Panc1 (cell line): ENCODE data around the gene DPP7. TPM values are rescaled to one million over a fixed set of nuclear protein-coding genes. Genes with fewer than 3 reads are reported as not detected.

Source experiments
- ATAC-seq: fragments of 200-7000 bp; cut with Tn5 transposase; 2 replicates; pipeline ENCODE4 v1.9.1; 2020; ENCODE audit warnings: mild to moderate bottlenecking, moderate library complexity
- BruUV-seq: library from RNA; stranded (reverse); fragments of 400-500 nt; replicated peaks from 2 replicates; lab custom pipeline; 2021; lab: Mats Ljungman, UMichigan
- CTCF ChIA-PET: fragments of 300-600 bp; sonication (Branson Sonifier 250); formaldehyde crosslinking; loops from one replicate; lab custom pipeline; 2022; ENCODE audit warnings: antibody characterized with exemption; lab: Charles Lee
- POLR2A ChIA-PET: fragments of 300-600 bp; sonication (Branson Sonifier 250); formaldehyde crosslinking; loops from one replicate; lab custom pipeline; 2022; ENCODE audit warnings: antibody characterized with exemption; lab: Charles Lee
- DNase-seq: peaks from one replicate; pipeline ENCODE4 v3.0.0-alpha.2; 2010; ENCODE audit warnings: low read depth, low spot score
- H3K27ac ChIP-seq: 2 replicates; pipeline ENCODE4 v1.5.1; 2011; ENCODE audit warnings: mild to moderate bottlenecking, low read length, inconsistent platforms
- H3K27me3 ChIP-seq: fragments of 200-500 bp; sonication (Bioruptor generic); 2 replicates; pipeline ENCODE4 v1.6.0; 2014; ENCODE audit warnings: low read length, inconsistent platforms; ENCODE audit not compliant: control insufficient read depth, insufficient read depth
- H3K36me3 ChIP-seq: fragments of 200-500 bp; sonication (Bioruptor generic); 2 replicates; pipeline ENCODE4 v1.5.1; 2014; ENCODE audit warnings: inconsistent platforms, mild to moderate bottlenecking, low read length, moderate library complexity; ENCODE audit not compliant: control insufficient read depth, insufficient read depth
- H3K4me1 ChIP-seq: 2 replicates; pipeline ENCODE4 v1.5.1; 2011; ENCODE audit warnings: inconsistent platforms, mild to moderate bottlenecking, low read length, moderate library complexity; ENCODE audit not compliant: control insufficient read depth, insufficient read depth
- H3K4me3 ChIP-seq, 2 experiments: 2 replicates each; pipeline ENCODE4 v1.5.1; 2011 to 2012; ENCODE audit warnings: low read depth in 2 of 2, low read length in 2 of 2, mild to moderate bottlenecking in 2 of 2, inconsistent platforms in 1 of 2, moderate library complexity in 1 of 2
- H3K9me3 ChIP-seq: fragments of 200-500 bp; sonication (Bioruptor generic); 2 replicates; pipeline ENCODE4 v1.5.1; 2014; ENCODE audit warnings: low read depth, mild to moderate bottlenecking, inconsistent platforms, low read length, moderate library complexity; ENCODE audit not compliant: control insufficient read depth, insufficient read depth
- CTCF ChIP-seq: fragments of 450-650 bp; IDR thresholded peaks from 2 replicates; pipeline ENCODE4 v1.5.1; 2017; ENCODE audit warnings: mild to moderate bottlenecking
- POLR2AphosphoS5 ChIP-seq: IDR thresholded peaks from 2 replicates; pipeline ENCODE4 v1.6.1; 2012; ENCODE audit warnings: mild to moderate bottlenecking, low read depth, low read length, moderate library complexity
- SIN3A ChIP-seq: IDR thresholded peaks from 2 replicates; pipeline ENCODE4 v1.6.1; 2012; ENCODE audit warnings: low read depth, mild to moderate bottlenecking, low read length, moderate library complexity, borderline replicate concordance; ENCODE audit not compliant: insufficient read depth
- TCF7L2 ChIP-seq: IDR thresholded peaks from 2 replicates; pipeline ENCODE4 v1.6.1; 2011; ENCODE audit warnings: mild to moderate bottlenecking, low read depth, low read length, inconsistent platforms
- in situ Hi-C: cut with HindIII; loops from 2 replicates; pipeline ENCODE4 v1.10.0; 2016; ENCODE audit warnings: low sequenced_read_pairs, low pct_unique_long_range_greater_than_20kb
- intact Hi-C: fragments of 100-400 bp; cut with micrococcal nuclease; formaldehyde crosslinking; loops from one replicate; pipeline ENCODE4 v1.10.0; 2022; ENCODE audit not compliant: unreplicated experiment
- total RNA-seq: library from RNA; stranded (reverse); gene quantifications from one replicate; pipeline ENCODE4 v1.2.1, GENCODE V29; 2021; ENCODE audit not compliant: unreplicated experiment
- TF ChIP-seq, protein P1 (sequence below), 2 experiments: IDR thresholded peaks; 2 replicates each; pipeline ENCODE4 v1.6.1; 2011 to 2012; ENCODE audit warnings: low read depth in 2 of 2, control low read depth in 1 of 2, low read length in 1 of 2, mild to moderate bottlenecking in 1 of 2, moderate library complexity in 1 of 2; ENCODE audit not compliant: insufficient read depth in 1 of 2

DPP7 gene
- total RNA-seq, 1 experiment from 2014 or later: 236 TPM

DNA sequence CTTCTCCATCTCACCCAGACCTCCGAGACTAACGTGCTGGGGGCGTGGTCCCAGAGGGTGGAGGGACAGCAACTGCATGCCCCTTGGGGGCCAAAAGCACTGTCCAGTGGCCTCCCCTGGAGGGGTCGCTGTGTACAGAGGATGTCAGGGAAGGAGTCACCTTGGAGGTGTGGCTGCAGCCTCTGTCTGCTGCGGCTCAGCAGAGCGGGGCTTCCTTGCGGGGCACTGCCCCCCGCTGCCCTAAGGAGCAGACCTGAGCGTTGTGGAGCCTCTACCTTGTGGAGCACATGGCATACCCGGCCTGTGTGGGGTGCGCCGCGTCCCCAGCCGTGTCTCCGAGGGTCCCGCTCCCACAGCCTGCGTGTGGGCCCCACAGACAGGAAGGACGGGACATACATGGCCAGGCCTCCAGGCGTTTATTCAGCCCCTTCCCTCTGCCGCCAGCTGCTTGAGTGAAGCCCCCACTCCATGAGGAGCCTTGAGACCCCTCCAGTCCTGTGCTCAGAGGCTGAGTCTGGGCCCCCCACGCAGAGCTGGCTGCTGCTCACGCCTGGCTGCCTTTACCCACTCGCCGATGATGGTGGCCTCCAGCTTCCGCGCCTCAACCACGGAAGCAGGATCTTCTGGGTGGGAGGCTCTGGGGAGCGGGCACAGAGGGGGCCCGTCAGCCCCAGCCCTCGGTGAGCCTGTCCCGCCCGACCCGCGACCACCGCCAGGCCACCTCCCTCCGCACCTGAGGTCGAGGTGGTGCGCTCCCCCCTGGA is 4.2 kb downstream of the DPP7 start:
- Histone ChIP-seq H3K36me3 (no peaks in the 10 kb centered on the region), H3K27me3 (no peaks in the 10 kb centered on the region), H3K4me3 (no peak overlapping the region), H3K9me3 (no peaks in the 10 kb centered on the region), H3K4me1 (no peaks in the 10 kb centered on the region), H3K27ac (no peak overlapping the region)
- ChIA-PET POLR2A (no interaction called here), CTCF (no interaction called here)
- intact Hi-C loops (no loop called here), in situ Hi-C loops (no loop called here)
- no TSS peak for BruUV-seq
- TF ChIP-seq, protein P1, sequence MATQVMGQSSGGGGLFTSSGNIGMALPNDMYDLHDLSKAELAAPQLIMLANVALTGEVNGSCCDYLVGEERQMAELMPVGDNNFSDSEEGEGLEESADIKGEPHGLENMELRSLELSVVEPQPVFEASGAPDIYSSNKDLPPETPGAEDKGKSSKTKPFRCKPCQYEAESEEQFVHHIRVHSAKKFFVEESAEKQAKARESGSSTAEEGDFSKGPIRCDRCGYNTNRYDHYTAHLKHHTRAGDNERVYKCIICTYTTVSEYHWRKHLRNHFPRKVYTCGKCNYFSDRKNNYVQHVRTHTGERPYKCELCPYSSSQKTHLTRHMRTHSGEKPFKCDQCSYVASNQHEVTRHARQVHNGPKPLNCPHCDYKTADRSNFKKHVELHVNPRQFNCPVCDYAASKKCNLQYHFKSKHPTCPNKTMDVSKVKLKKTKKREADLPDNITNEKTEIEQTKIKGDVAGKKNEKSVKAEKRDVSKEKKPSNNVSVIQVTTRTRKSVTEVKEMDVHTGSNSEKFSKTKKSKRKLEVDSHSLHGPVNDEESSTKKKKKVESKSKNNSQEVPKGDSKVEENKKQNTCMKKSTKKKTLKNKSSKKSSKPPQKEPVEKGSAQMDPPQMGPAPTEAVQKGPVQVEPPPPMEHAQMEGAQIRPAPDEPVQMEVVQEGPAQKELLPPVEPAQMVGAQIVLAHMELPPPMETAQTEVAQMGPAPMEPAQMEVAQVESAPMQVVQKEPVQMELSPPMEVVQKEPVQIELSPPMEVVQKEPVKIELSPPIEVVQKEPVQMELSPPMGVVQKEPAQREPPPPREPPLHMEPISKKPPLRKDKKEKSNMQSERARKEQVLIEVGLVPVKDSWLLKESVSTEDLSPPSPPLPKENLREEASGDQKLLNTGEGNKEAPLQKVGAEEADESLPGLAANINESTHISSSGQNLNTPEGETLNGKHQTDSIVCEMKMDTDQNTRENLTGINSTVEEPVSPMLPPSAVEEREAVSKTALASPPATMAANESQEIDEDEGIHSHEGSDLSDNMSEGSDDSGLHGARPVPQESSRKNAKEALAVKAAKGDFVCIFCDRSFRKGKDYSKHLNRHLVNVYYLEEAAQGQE (IDR thresholded peaks at IDR 0.05; ENCODE audit: insufficient read depth in 1 of 2, low read depth in 2 of 2, low read length in 1 of 2): no peak
- TF ChIP-seq POLR2AphosphoS5 (no peak), CTCF (no peak), TCF7L2 (no peak), SIN3A (no peak)
- no peak for DNase-seq
- ATAC-seq: no peak

GRCh38 chr9:137109250-137110146 is 5.0 kb downstream of the DPP7 start:
- H3K27me3 ChIP-seq: no peaks in the 10 kb centered on the region
- no peak overlapping the region for H3K27ac ChIP-seq
- ChIA-PET CTCF (no interaction called here), POLR2A (interaction anchor here (0.5 kb wide), 1 partner anchor 63 kb away, joined by 3 read pairs; no protein-coding TSS in a partner anchor)
- H3K9me3 ChIP-seq: no peaks in the 10 kb centered on the region
- DNase-seq (no peak), ATAC-seq (peak; percentile 30)
- H3K4me3 ChIP-seq: no peak overlapping the region
- H3K36me3 ChIP-seq: no peaks in the 10 kb centered on the region
- TF ChIP-seq TCF7L2 (no peak), POLR2AphosphoS5 (no peak), SIN3A (no peak), CTCF (no peak)
- TF ChIP-seq, protein P1 (IDR thresholded peaks at IDR 0.05; ENCODE audit: insufficient read depth in 1 of 2, low read depth in 2 of 2, low read length in 1 of 2): no peak
- BruUV-seq: no TSS peak
- in situ Hi-C loops: no loop called here
- intact Hi-C loops: no loop called here
- no peaks in the 10 kb centered on the region for H3K4me1 ChIP-seq
